IgD-negative memory B cell (primary cell): ENCODE data around the gene ATAD2B. TPM values are rescaled to one million over a fixed set of nuclear protein-coding genes. Genes with fewer than 3 reads are reported as not detected.

Experiments used
- H3K27ac Mint-ChIP-seq, 3 donors: one replicate each; pipeline ENCODE4 v1.8.0; 2020 to 2022; ENCODE audit warnings: mild to moderate bottlenecking in 3 of 3, mixed read lengths in 3 of 3, moderate library complexity in 1 of 3
- H3K27me3 Mint-ChIP-seq: one replicate; pipeline ENCODE4 v1.8.0; 2021; ENCODE audit warnings: mixed read lengths
- H3K36me3 Mint-ChIP-seq: one replicate; pipeline ENCODE4 v1.8.0; 2020; ENCODE audit warnings: mild to moderate bottlenecking, mixed read lengths
- H3K4me1 Mint-ChIP-seq, 3 donors: one replicate each; pipeline ENCODE4 v1.8.0; 2020 to 2022; ENCODE audit warnings: mixed read lengths in 3 of 3, mild to moderate bottlenecking in 1 of 3
- H3K4me3 Mint-ChIP-seq, 4 donors: one replicate each; pipeline ENCODE4 v1.8.0; 2020 to 2022; ENCODE audit warnings: mild to moderate bottlenecking in 4 of 4, mixed read lengths in 4 of 4, moderate library complexity in 3 of 4
- H3K9me3 Mint-ChIP-seq, 3 donors: one replicate each; pipeline ENCODE4 v1.8.0; 2020 to 2021; ENCODE audit warnings: mixed read lengths in 3 of 3, mild to moderate bottlenecking in 1 of 3
- polyA plus RNA-seq: library from polyadenylated mRNA; unstranded; fragments of 300-500 nt; fragmentation: Illumina TruSeq; gene quantifications from one replicate; pipeline ENCODE4 v1.2.3, GENCODE V29; 2021

ATAD2B gene
- polyA plus RNA-seq, 1 donor from 2014 or later, result 12.4 TPM

- H3K4me1 Mint-ChIP-seq, result peaks cover 0 to 1% (median 0%) of the 10 kb centered on the region in 3 donors
- no peaks in the 10 kb centered on the region for H3K9me3 Mint-ChIP-seq
- H3K27me3 Mint-ChIP-seq, result no peaks in the 10 kb centered on the region
- peaks cover 24% of the 10 kb centered on the region for H3K36me3 Mint-ChIP-seq
- no peak overlapping the region for H3K4me3 Mint-ChIP-seq
- H3K27ac Mint-ChIP-seq, result peak overlapping the region in 1 of 3 donors; percentile 59
Measured at GRCh38 chr2:23705771-23706612, 220.9 kb downstream of the ATAD2B start.

DNA sequence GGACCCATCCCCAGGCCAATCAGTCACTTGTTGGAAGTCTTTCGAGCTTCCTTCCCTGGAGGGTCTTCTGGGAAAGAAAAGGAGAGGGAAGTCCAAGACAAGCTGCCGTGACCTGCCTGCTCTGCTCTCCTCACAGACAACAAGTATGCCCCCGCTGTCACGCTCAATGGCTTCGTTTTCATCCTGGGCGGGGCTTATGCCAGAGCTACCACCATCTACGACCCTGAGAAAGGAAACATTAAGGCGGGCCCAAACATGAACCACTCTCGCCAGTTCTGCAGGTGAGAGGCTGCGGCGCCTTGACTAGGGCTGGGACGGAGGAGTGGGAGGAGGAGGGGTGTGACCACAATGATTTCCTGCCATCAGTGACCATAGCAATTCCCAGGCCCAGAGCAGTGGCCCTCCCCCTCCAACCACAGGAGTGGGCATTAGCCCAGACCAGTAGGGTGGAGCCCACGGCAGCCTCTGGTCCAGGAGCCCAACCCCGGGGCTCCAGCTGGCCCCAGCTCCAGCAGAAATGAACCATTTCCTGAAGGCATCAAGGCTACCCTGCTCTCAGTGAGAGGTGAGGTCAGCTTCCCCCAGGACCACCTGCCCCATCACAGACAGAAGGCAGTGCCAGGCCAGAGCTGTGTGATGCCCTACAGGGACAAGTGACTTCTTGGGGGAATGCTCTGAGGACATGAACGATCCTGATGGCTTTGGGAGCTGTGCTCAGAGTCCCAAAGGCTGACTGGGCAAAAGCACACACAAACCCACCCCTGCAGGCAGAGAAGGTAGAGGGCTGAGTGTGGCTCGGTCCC lies 223.1 kb downstream of the ATAD2B start:
- no peak overlapping the region for H3K27ac Mint-ChIP-seq
- no peaks in the 10 kb centered on the region for H3K27me3 Mint-ChIP-seq
- no peak overlapping the region for H3K4me3 Mint-ChIP-seq
- H3K36me3 Mint-ChIP-seq, result peaks cover 28% of the 10 kb centered on the region
- no peaks in the 10 kb centered on the region for H3K9me3 Mint-ChIP-seq
- peaks cover 0 to 2% (median 0%) of the 10 kb centered on the region in 3 donors for H3K4me1 Mint-ChIP-seq

DNA sequence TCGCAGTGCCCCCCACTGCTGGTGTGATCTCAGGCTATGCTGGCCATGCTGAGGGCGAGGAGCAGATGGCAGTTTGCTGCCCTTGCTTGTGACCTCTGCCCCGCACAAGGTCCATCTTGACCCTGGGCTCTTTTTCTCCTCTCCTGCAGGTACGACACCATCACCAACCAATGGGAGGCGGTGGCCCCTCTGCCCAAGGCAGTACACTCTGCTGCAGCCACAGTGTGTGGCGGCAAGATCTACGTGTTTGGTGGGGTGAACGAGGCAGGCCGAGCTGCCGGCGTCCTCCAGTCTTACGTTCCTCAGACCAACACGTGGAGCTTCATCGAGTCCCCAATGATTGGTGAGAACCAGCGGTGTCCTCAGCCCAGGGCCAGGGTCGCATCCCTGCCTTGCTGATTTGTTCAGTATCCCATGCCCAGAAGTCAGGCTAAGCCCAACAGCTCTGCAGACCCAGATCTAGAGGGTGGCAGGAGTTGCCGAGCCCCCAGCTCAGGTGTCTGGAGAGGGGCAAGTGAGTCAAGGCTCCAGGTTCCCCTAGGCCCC lies 223.8 kb downstream of the ATAD2B start:
- Mint-ChIP-seq H3K9me3 (no peaks in the 10 kb centered on the region), H3K4me3 (peak overlapping the region in 1 of 4 donors; percentile 34), H3K4me1 (peaks cover 0 to 2% (median 0%) of the 10 kb centered on the region in 3 donors), H3K36me3 (peaks cover 28% of the 10 kb centered on the region), H3K27me3 (no peaks in the 10 kb centered on the region), H3K27ac (no peak overlapping the region)

- peaks cover 0 to 2% (median 0%) of the 10 kb centered on the region in 3 donors for H3K4me1 Mint-ChIP-seq
- H3K4me3 Mint-ChIP-seq, result no peak overlapping the region
- H3K9me3 Mint-ChIP-seq, result no peaks in the 10 kb centered on the region
- no peaks in the 10 kb centered on the region for H3K27me3 Mint-ChIP-seq
- H3K27ac Mint-ChIP-seq, result no peak overlapping the region
- H3K36me3 Mint-ChIP-seq, result peaks cover 12% of the 10 kb centered on the region
Measured at GRCh38 chr2:23700627-23701026, 226.3 kb downstream of the ATAD2B start.

DNA sequence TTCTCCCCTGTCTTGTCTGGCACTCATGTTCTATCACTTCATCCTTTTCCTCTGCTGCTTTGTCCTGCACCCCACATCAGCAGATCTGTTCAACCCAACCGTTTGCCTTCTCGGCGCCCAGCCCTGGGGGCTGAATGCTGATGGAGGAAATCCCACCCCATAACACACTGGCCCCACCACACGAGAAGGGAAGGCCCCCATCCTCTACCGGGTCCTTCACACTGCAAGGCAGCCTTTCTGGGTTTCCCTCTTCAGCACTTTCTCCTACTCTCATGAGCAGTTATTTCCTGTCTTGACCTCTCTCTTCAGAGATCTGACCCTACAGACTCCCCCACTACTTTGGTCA lies 227.4 kb downstream of the ATAD2B start:
- Mint-ChIP-seq H3K27me3 (no peaks in the 10 kb centered on the region), H3K27ac (no peak overlapping the region), H3K9me3 (no peaks in the 10 kb centered on the region)

DNA sequence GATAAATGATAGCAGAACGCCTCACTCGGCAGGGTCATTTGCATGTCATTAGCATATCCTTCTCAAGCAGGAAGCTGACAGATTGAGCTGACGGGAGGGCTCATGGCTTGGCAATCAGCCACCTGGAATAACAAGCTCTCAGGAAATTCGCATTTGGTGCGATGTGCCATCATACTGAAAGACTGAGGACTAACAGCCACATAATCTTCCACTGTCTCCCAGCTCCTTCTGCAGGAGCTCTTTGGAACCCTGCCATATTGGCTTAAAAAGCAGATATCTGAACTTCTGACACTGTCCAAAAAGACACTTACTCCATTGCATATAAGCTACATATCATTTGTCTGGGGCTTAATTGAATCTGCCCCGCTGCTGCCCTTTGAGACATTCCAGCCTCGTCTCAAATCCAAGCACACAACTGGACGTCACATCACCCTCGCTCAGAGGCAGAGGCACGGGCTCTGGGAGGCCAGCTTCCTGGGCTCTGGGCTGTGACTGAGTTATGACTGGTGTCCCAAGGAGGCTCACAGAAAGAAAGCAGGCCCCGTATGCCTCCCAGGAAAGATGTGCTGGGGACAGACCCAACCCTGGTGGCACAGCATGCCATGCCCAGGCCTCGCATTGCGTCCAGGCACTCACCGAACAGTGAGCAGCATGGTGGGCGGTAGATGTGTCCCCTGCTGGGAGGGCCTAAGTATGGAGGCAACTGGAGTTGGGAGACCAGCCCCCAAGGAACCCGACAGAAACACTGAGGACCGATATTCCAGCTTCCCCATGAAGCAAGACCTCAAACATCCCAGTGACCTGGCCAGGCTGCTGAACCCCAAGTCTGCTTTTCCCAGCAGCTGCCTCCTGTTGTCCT lies 228.0 kb downstream of the ATAD2B start:
- H3K4me1 Mint-ChIP-seq, result peaks cover 0 to 5% (median 0%) of the 10 kb centered on the region in 3 donors
- H3K27ac Mint-ChIP-seq, result no peak overlapping the region
- H3K36me3 Mint-ChIP-seq, result peaks cover 7% of the 10 kb centered on the region
- H3K27me3 Mint-ChIP-seq, result no peaks in the 10 kb centered on the region
- no peaks in the 10 kb centered on the region for H3K9me3 Mint-ChIP-seq
- no peak overlapping the region for H3K4me3 Mint-ChIP-seq

More for the DNA sequence above, 227.4 kb downstream of the ATAD2B start:
- Mint-ChIP-seq H3K36me3 (peaks cover 7% of the 10 kb centered on the region), H3K4me1 (peaks cover 0 to 5% (median 0%) of the 10 kb centered on the region in 3 donors), H3K4me3 (no peak overlapping the region)

Other genes starting within 250 kb of the ATAD2B start
- gene UBXN2A, start 13.3 kb upstream of the ATAD2B start, polyA plus RNA-seq, result 16.6 TPM
- not detected for gene MFSD2B, start 83.0 kb upstream of the ATAD2B start, polyA plus RNA-seq
- 5.8 TPM for gene WDCP, start 120.3 kb upstream of the ATAD2B start, polyA plus RNA-seq
- gene FKBP1B, start 122.6 kb upstream of the ATAD2B start, polyA plus RNA-seq, result 3.9 TPM
- gene SF3B6, start 149.2 kb upstream of the ATAD2B start, polyA plus RNA-seq, result 171 TPM
- gene TP53I3, start 157.7 kb upstream of the ATAD2B start, polyA plus RNA-seq, result 4.1 TPM
- gene PFN4, start 196.2 kb upstream of the ATAD2B start, polyA plus RNA-seq, result not detected
- 12.1 TPM for gene FAM228B, start 196.3 kb upstream of the ATAD2B start, polyA plus RNA-seq
- not detected for gene FAM228A, start 247.9 kb upstream of the ATAD2B start, polyA plus RNA-seq